ACC112 (cell line): ENCODE measurements around the gene NME3.
"Not testable (repeated sequence)": the region's sequence is repeated elsewhere in the genome, so short reads cannot be mapped to it uniquely, and the experiment has no call there.

Source experiments
- H2AFZ ChIP-seq: fragments of 200-600 bp; sonication (generic); one replicate; pipeline ENCODE4 v1.6.0; 2017; ENCODE audit warnings: antibody characterized with exemption, low read length; ENCODE audit not compliant: unreplicated experiment
- H3K27ac ChIP-seq: fragments of 200-600 bp; sonication (generic); 2 replicates; pipeline ENCODE4 v1.5.1; 2014; ENCODE audit warnings: low read depth, mild to moderate bottlenecking, antibody characterized with exemption, low read length, moderate library complexity
- H3K27me3 ChIP-seq: fragments of 200-600 bp; sonication (generic); 2 replicates; pipeline ENCODE4 v1.6.1; 2014; ENCODE audit warnings: mild to moderate bottlenecking, antibody characterized with exemption, low read length, moderate library complexity, mixed read lengths; ENCODE audit not compliant: insufficient read depth
- H3K36me3 ChIP-seq: fragments of 200-600 bp; sonication (generic); 2 replicates; pipeline ENCODE4 v1.6.1; 2016; ENCODE audit warnings: mild to moderate bottlenecking, antibody characterized with exemption, low read length, moderate library complexity, mixed read lengths; ENCODE audit not compliant: insufficient read depth
- H3K4me1 ChIP-seq: fragments of 200-600 bp; sonication (generic); one replicate; pipeline ENCODE4 v1.6.1; 2016; ENCODE audit warnings: low read length, mixed read lengths; ENCODE audit not compliant: insufficient read depth, unreplicated experiment, control insufficient read depth
- H3K4me3 ChIP-seq: fragments of 200-600 bp; sonication (generic); 2 replicates; pipeline ENCODE4 v1.5.1; 2014; ENCODE audit warnings: mild to moderate bottlenecking, low read depth, low read length
- H3K79me2 ChIP-seq: fragments of 200-600 bp; sonication (generic); one replicate; pipeline ENCODE4 v1.6.0; 2016; ENCODE audit warnings: low read length; ENCODE audit not compliant: control insufficient read depth, unreplicated experiment, insufficient read depth

Gene NME3

DNA sequence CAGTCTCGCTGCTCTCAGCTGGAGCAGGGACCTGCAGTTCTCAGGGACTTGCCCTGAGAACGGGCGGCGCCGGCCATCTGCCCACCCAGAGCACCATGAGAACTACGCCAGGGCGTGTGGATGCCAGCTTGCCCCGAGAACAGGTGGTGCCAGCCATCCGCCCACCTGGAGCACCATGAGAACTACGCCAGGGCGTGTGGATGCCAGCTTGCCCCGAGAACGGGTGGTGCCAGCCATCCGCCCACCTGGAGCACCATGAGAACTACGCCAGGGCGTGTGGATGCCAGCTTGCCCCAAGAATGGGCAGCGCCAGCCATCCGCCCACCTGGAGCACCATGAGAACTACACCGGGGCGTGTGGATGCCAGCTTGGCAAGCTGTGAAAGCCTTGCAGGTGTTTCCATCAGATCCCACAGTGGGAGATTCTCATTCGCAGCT is 38.8 kb downstream of the NME3 start:
- not testable (repeated sequence) for H3K27me3 ChIP-seq, H3K4me3 ChIP-seq, H3K4me1 ChIP-seq, H3K79me2 ChIP-seq, H2AFZ ChIP-seq, H3K27ac ChIP-seq
- peaks cover 30% of the 10 kb centered on the region; the same call in 1 of the 2 replicates for H3K36me3 ChIP-seq

DNA sequence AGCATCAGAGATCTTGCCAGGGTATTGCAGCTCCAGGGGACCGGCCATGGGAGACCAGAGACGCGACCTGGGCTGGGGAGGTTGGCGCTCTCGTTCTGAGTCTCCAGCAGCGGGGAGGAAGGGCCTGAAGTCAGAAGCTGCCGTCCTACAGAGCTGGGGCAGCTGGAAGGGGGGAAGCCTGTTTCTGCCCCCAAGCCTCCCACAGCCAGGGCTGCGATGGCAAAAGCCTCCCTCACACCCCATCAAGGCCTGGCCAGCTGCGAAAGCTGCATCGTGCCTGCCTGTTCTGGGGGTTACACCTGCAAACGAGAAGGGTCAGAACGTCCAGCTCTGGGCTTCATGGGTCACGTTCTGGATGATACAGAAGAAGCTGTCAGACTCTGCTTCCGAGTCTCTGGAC is 39.3 kb downstream of the NME3 start:
- H3K4me1 ChIP-seq, result no peaks in the 10 kb centered on the region
- no peak overlapping the region for H2AFZ ChIP-seq
- H3K79me2 ChIP-seq, result peaks cover 6% of the 10 kb centered on the region
- H3K27me3 ChIP-seq, result no peaks in the 10 kb centered on the region
- H3K4me3 ChIP-seq, result no peak overlapping the region
- peaks cover 30% of the 10 kb centered on the region; the same call in 1 of the 2 replicates for H3K36me3 ChIP-seq
- no peak overlapping the region for H3K27ac ChIP-seq

DNA sequence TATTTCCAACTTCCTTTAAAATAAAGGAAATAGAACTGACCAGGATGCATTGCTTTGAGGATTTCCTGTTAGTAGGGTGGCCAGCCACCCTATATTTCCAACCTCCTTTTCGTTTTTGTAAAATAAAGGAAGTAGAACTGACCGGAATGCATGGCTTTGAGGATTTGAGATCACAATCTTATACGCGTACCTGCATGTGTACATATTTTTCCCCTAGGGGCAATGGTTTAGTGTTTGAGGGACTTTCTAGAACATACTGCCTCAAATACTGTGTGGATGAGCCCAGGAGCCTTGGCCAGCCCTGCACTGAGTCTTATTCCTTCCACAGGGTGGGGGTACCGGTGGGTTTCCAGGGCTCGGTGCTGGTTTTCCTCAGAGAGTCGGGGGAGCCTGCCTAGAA is 39.7 kb downstream of the NME3 start:
- H3K27me3 ChIP-seq, result no peaks in the 10 kb centered on the region
- H3K4me1 ChIP-seq, result no peaks in the 10 kb centered on the region
- no peak overlapping the region for H3K27ac ChIP-seq
- no peak overlapping the region for H2AFZ ChIP-seq
- no peak overlapping the region for H3K4me3 ChIP-seq
- peaks cover 30% of the 10 kb centered on the region; the same call in 1 of the 2 replicates for H3K36me3 ChIP-seq
- H3K79me2 ChIP-seq, result peaks cover 11% of the 10 kb centered on the region

DNA sequence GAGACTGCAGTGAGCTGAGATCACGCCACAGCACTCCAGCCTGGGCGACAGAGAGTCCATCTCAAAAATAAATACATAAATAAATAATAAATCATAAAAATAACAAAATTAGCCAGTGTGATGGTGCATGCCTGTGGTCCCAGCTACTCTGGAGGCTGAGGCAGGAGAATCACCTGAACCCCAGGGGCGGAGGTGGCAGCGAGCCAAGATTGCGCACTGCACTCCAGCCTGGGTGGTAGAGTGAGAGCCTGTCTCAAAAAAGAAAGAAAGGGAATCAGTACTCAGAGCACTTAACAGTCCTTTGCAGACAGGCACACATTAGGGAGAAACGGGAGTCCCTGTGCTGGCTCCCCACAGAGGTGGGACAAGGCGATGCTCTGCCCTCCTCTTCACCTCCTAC is 40.3 kb downstream of the NME3 start:
- H3K36me3 ChIP-seq, result peaks cover 32% of the 10 kb centered on the region; the same call in 1 of the 2 replicates
- H3K4me1 ChIP-seq, result no peaks in the 10 kb centered on the region
- no peaks in the 10 kb centered on the region for H3K27me3 ChIP-seq
- peaks cover 15% of the 10 kb centered on the region for H3K79me2 ChIP-seq
- no peak overlapping the region for H2AFZ ChIP-seq
- H3K27ac ChIP-seq, result no peak overlapping the region
- no peak overlapping the region for H3K4me3 ChIP-seq

DNA sequence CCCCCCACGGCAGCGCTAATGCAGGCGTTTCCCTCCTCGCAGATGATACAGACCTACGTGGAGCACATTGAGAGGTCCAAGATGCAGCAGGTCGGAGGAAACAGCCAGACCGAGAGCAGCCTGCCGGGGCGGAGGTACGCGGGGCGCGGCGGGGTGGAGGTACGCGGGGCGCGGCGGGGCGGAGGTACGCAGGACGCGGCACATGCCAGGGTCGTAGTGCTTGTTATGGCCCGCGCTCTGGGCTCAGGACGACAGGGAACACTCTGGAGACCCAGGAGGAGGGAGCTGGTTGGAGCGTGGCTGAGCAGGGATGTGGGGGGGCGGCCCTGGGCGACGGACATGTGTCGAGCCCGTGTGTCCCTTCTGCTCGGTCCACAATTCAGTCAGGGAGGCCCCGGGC is 41.9 kb downstream of the NME3 start:
- no peak overlapping the region for H3K27ac ChIP-seq
- H2AFZ ChIP-seq, result no peak overlapping the region
- no peaks in the 10 kb centered on the region for H3K27me3 ChIP-seq
- peaks cover 16% of the 10 kb centered on the region for H3K79me2 ChIP-seq
- H3K36me3 ChIP-seq, result peaks cover 27% of the 10 kb centered on the region; the same call in 1 of the 2 replicates
- H3K4me1 ChIP-seq, result no peaks in the 10 kb centered on the region
- H3K4me3 ChIP-seq, result no peak overlapping the region

DNA sequence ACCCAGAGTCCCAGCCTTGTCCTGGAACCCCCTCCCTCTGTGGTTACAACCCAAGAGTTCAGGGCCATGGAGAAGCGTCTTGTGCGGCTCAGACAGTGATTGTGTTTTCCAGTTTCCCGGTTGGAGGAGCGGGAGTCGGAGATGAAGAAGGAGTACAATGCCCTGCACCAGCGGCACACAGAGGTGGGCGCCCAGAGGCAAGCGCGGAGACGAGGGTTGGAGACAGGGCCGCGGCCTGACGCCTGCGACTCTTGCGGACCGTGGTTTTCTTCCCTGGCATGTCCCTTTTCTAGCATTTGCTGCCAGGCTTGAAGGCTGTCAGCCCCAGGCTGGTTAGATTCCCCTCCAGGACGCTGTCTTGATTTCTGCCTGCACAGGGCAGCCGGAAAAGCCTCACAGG is 42.3 kb downstream of the NME3 start:
- H3K36me3 ChIP-seq, result peaks cover 22% of the 10 kb centered on the region; the same call in 1 of the 2 replicates

DNA sequence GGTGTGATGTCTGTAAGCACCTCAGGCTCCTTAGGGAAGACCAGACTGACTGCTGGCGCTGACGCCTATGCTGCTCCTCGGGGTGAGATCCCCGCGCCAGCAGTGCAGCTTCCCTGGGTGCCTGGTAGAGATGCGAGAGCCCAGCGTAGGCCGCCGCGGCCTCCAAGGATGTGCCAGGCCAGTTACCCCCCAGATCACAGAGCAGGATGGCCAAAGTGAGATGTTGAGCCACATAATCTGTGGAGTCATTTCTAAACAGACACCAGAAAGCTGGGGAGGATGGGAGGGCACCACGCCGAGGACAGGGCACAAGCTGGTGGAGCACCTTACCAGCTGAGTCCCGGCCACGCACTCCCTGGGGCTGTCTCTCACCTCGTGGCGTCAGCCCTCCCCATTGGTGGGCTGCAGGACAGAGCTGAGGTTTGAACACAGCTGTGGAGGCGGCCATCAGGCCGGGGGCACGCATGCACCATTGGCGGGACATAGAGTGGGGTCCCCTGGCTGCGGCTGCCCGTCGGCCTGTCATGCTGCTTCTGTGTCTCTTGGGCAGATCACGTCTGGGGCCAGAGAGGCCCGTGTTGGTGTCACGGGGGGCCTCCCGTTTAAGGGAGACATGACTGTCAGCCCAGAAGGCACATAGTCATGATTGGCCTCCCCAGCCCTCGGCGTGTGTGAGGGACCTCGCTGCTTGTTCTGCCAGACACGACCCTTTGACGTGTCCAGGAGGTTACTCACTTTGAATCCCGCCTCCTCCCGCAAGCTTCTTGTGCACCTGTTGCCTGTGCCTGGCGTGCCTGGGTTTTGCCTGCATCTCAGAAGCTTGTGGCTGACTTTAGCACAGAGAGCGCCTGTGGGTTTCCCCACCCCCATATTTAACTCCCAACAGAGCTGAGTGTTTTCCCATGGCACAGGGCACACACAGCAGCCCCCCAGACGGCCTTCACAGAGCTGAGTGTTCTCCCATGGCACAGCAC is 43.4 kb downstream of the NME3 start:
- peaks cover 5% of the 10 kb centered on the region for H3K4me1 ChIP-seq
- no peak overlapping the region for H2AFZ ChIP-seq
- H3K27ac ChIP-seq, result no peak overlapping the region
- no peak overlapping the region for H3K4me3 ChIP-seq
- H3K27me3 ChIP-seq, result no peaks in the 10 kb centered on the region
- peaks cover 30% of the 10 kb centered on the region for H3K79me2 ChIP-seq
- peaks cover 11% of the 10 kb centered on the region; the same call in 1 of the 2 replicates for H3K36me3 ChIP-seq

More for the DNA sequence above, 42.3 kb downstream of the NME3 start:
- no peak overlapping the region for H2AFZ ChIP-seq
- H3K4me1 ChIP-seq, result no peaks in the 10 kb centered on the region
- no peak overlapping the region for H3K4me3 ChIP-seq
- no peak overlapping the region for H3K27ac ChIP-seq
- H3K27me3 ChIP-seq, result no peaks in the 10 kb centered on the region
- peaks cover 19% of the 10 kb centered on the region for H3K79me2 ChIP-seq

DNA sequence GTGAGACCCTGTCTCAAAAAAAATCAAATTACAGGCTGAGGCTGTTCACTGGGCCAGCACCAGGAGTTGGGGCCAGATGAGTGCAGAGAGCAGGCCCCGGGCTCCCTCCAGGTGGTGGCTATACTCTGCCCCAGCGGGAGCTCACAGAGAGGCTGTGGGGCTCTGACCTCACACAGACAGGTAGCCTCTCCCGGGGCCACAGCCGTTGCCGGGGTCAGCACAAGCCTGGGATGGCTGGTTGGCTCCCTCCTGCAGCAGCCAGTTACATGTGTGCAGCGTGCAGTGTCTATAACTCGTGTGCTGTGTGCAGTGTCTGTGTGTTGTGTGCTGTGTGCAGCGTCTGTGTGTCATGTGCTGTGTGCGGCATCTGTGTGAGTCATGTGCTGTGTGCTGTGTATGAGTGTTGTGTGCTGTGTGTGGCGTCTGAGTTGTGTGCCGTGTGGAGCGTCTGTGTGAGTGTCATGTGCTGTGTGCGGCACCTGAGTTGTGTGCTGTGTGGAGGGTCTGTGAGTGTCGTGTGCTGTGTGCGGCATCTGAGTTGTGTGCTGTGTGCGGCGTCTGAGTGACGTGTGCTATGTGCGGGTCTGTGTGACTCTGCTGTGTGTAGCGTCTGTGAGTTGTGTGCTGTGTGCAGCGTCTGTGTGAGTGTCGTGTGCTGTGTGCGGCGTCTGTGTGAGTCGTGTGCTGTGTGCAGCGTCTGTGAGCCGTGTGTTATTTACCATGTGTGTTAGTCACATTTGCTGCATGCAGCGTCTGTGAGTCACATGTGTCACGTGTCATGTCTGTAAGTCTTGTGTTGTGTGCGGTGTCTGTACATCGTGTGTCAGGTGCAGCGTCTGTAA is 44.5 kb downstream of the NME3 start:
- Histone ChIP-seq H3K27me3 (no peaks in the 10 kb centered on the region), H3K4me3 (no peak overlapping the region), H2AFZ (no peak overlapping the region), H3K36me3 (peaks cover 7% of the 10 kb centered on the region; the same call in 1 of the 2 replicates), H3K27ac (no peak overlapping the region), H3K79me2 (peaks cover 30% of the 10 kb centered on the region), H3K4me1 (peaks cover 12% of the 10 kb centered on the region)

DNA sequence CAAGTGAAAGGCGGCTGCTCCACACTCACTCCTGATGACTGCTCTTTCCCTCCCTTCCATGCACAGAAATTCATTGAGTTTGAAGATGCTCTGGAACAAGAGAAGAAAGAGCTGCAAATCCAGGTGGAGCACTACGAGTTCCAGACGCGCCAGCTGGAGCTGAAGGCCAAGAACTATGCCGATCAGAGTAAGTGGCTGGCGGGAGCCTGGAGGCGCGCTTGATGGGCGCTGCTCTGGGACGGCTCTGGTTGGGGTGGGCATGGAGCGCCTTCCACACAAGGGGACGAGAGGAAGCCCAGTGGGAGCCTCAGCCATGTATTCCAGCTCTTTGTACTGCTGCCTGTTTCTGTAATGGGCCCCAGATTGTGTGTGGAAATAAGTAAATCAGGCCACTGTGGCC is 46.9 kb downstream of the NME3 start:
- Histone ChIP-seq H3K36me3 (peaks cover 7% of the 10 kb centered on the region; the same call in 1 of the 2 replicates), H3K27me3 (no peaks in the 10 kb centered on the region), H3K4me1 (peaks cover 18% of the 10 kb centered on the region), H2AFZ (no peak overlapping the region), H3K4me3 (no peak overlapping the region), H3K79me2 (peaks cover 35% of the 10 kb centered on the region), H3K27ac (no peak overlapping the region)

DNA sequence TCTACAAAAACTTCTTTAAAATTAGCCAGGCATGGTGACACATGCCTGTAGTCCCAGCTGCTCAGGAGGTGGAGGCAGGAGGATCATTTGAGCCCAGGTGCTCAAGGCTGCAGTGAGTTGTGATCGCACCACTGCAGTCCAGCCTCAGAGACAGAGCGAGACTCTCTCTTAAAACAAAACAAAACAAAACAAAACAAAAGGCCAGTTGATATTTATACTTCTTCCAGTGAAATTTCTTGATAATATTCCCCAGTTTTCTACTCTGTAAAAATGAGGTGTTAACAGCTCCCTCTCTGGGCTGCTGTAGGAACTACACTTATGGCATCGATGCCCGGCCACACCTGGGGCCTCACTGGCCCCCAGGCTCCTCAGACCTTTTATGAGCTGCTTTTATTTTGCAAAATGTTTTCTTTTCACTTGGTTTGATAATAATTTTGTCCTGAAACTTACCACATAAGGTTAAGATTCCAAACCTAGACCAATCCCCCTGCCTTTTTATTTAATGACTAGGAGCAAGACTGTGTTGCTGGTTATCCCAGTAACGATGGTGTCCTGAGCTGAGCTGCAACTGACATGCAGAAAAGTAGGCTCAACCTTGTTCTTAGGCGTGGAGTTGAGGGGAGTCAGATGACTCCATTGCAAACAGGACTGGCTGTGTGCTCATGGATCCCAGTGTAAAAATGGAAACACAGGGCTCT is 47.7 kb downstream of the NME3 start:
- Histone ChIP-seq H3K79me2 (peaks cover 43% of the 10 kb centered on the region), H3K36me3 (0 out of 2 replicates have a peak, but pooled peaks cover 4% of the 10 kb centered on the region), H3K4me3 (no peak overlapping the region), H2AFZ (no peak overlapping the region), H3K27me3 (no peaks in the 10 kb centered on the region), H3K4me1 (peaks cover 18% of the 10 kb centered on the region), H3K27ac (no peak overlapping the region)
